MCF 10A (cell line): Measurements from ENCODE around the gene ARL3. TPM values are rescaled to one million over a fixed set of nuclear protein-coding genes. Genes with fewer than 3 reads are reported as not detected.

Experiments used
- BruUV-seq: library from RNA; stranded (reverse); fragments of 400-500 nt; replicated peaks from 2 replicates; lab custom pipeline; 2021; lab: Mats Ljungman, UMichigan
- CTCF ChIA-PET: fragments of 300-600 bp; sonication (Branson Sonifier 250); formaldehyde crosslinking; extraction: SDS; loops from one replicate; lab custom pipeline; 2021; ENCODE audit warnings: antibody characterized with exemption, inconsistent platforms; lab: Yijun Ruan, JAX
- POLR2A ChIA-PET: fragments of 300-600, 350-650 bp; sonication (Branson Sonifier 250); formaldehyde crosslinking; extraction: SDS; loops from one replicate; lab custom pipeline; 2020; ENCODE audit warnings: antibody characterized with exemption, inconsistent platforms; lab: Yijun Ruan, JAX
- DNase-seq: peaks from one replicate; pipeline ENCODE4 v3.0.0-alpha.2; 2018; ENCODE audit not compliant: unreplicated experiment
- H3K27ac Mint-ChIP-seq: one replicate; pipeline ENCODE4 v1.8.0; 2022; ENCODE audit warnings: mild to moderate bottlenecking, low read depth, mixed read lengths; ENCODE audit not compliant: unreplicated experiment
- H3K27me3 Mint-ChIP-seq: one replicate; pipeline ENCODE4 v1.8.0; 2022; ENCODE audit warnings: mixed read lengths; ENCODE audit not compliant: insufficient read depth, unreplicated experiment
- H3K36me3 Mint-ChIP-seq: one replicate; pipeline ENCODE4 v1.8.0; 2022; ENCODE audit warnings: mild to moderate bottlenecking, moderate library complexity, mixed read lengths; ENCODE audit not compliant: insufficient read depth, unreplicated experiment
- H3K4me1 Mint-ChIP-seq: one replicate; pipeline ENCODE4 v1.8.0; 2022; ENCODE audit warnings: mixed read lengths; ENCODE audit not compliant: insufficient read depth, unreplicated experiment
- H3K4me3 Mint-ChIP-seq: one replicate; pipeline ENCODE4 v1.8.0; 2022; ENCODE audit warnings: mild to moderate bottlenecking, moderate library complexity, mixed read lengths; ENCODE audit not compliant: unreplicated experiment
- H3K9me3 Mint-ChIP-seq: one replicate; pipeline ENCODE4 v1.8.0; 2022; ENCODE audit warnings: mixed read lengths; ENCODE audit not compliant: unreplicated experiment
- CTCF ChIP-seq: fragments of 200-600 bp; IDR thresholded peaks from one replicate; pipeline ENCODE4 v1.8.0; 2022; ENCODE audit warnings: antibody characterized with exemption, mild to moderate bottlenecking; ENCODE audit not compliant: unreplicated experiment
- intact Hi-C: fragments of 100-400 bp; cut with micrococcal nuclease; formaldehyde crosslinking; loops from 2 replicates; pipeline ENCODE4 v1.14.1; 2022
- total RNA-seq: library from RNA; stranded (reverse); gene quantifications from 2 replicates; pipeline ENCODE4 v1.2.3, GENCODE V29; 2022

Gene ARL3
- total RNA-seq, 1 experiment from 2014 or later = 6.8 TPM

GRCh38 chr10:102678842-102679289, 35.3 kb downstream of the ARL3 start:
- Mint-ChIP-seq H3K9me3 (no peaks in the 10 kb centered on the region), H3K27ac (no peak overlapping the region), H3K4me1 (peaks cover 4% of the 10 kb centered on the region), H3K27me3 (no peaks in the 10 kb centered on the region), H3K4me3 (no peak overlapping the region), H3K36me3 (peaks cover 12% of the 10 kb centered on the region)
- TF ChIP-seq CTCF = peak; percentile 66
- ChIA-PET CTCF (interaction anchor here (0.9 to 3.1 kb wide), 12 partner anchors 9 to 34 kb away, joined by 3 to 14 read pairs (median 5); partner anchors contain the start of gene ARL3), POLR2A (interaction anchor here (0.5 to 3.1 kb wide), 6 partner anchors 32 to 434 kb away, joined by 3 to 13 read pairs (median 4); partner anchors contain the start of genes ARL3 and TRIM8)
- DNase-seq = peak; percentile 63
- intact Hi-C loops = loop anchor here (5.0 kb wide), 1 partner anchor 33 kb away; the partner anchor contains the start of genes ARL3 and SFXN2
- no TSS peak for BruUV-seq

- TF ChIP-seq CTCF = no peak
- no TSS peak for BruUV-seq
- H3K9me3 Mint-ChIP-seq = no peaks in the 10 kb centered on the region
- H3K27me3 Mint-ChIP-seq = no peaks in the 10 kb centered on the region
- H3K4me3 Mint-ChIP-seq = no peak overlapping the region
- peaks cover 8% of the 10 kb centered on the region for H3K4me1 Mint-ChIP-seq
- ChIA-PET POLR2A (interaction anchor here (1.1 to 3.1 kb wide), 3 partner anchors 32 to 36 kb away, joined by 4 to 13 read pairs (median 10); partner anchors contain the start of gene ARL3), CTCF (interaction anchor here (0.6 to 3.1 kb wide), 15 partner anchors 8 to 481 kb away, joined by 3 to 14 read pairs (median 3); partner anchors contain the start of gene ARL3)
- H3K36me3 Mint-ChIP-seq = peaks cover 12% of the 10 kb centered on the region
- no peak overlapping the region for H3K27ac Mint-ChIP-seq
- no peak for DNase-seq
- intact Hi-C loops = loop anchor here (5.0 kb wide), 1 partner anchor 34 kb away; the partner anchor contains the start of genes ARL3 and SFXN2
Observed at GRCh38 chr10:102678068-102678400, 36.2 kb downstream of the ARL3 start.

GRCh38 chr10:102677331-102678067, 36.7 kb downstream of the ARL3 start:
- intact Hi-C loops = loop anchor here (5.0 kb wide), 1 partner anchor 35 kb away; the partner anchor contains the start of genes ARL3 and SFXN2
- H3K9me3 Mint-ChIP-seq = no peaks in the 10 kb centered on the region
- CTCF ChIA-PET = interaction anchor here (0.6 to 3.1 kb wide), 14 partner anchors 8 to 482 kb away, joined by 3 to 14 read pairs (median 3); partner anchors contain the start of gene ARL3

More at GRCh38 chr10:102677331-102678067, 36.7 kb downstream of the ARL3 start:
- no peak for DNase-seq
- H3K4me3 Mint-ChIP-seq = no peak overlapping the region
- POLR2A ChIA-PET = interaction anchor here (2.9 to 3.1 kb wide), 2 partner anchors 31 to 36 kb away, joined by 10 to 13 read pairs; partner anchors contain the start of gene ARL3
- no TSS peak for BruUV-seq
- no peak for TF ChIP-seq CTCF
- H3K4me1 Mint-ChIP-seq = peaks cover 8% of the 10 kb centered on the region
- H3K27me3 Mint-ChIP-seq = no peaks in the 10 kb centered on the region
- no peak overlapping the region for H3K27ac Mint-ChIP-seq
- peaks cover 12% of the 10 kb centered on the region for H3K36me3 Mint-ChIP-seq
